WERI-Rb-1 (cell line): Measurements from ENCODE around the gene ASCC3.

Source experiments
- DNase-seq: peaks from one replicate; pipeline ENCODE4 v3.0.0-alpha.2; 2020
- H3K27ac ChIP-seq: fragments of 250-450 bp; sonication (Bioruptor Pico); 2 replicates; pipeline ENCODE4 v1.5.1; 2020; ENCODE audit warnings: mild to moderate bottlenecking, moderate library complexity
- H3K27me3 ChIP-seq: fragments of 250-450 bp; sonication (Bioruptor Pico); 2 replicates; pipeline ENCODE4 v1.5.1; 2021; ENCODE audit warnings: mild to moderate bottlenecking, low read depth, moderate library complexity; ENCODE audit not compliant: insufficient read depth, severe bottlenecking
- H3K36me3 ChIP-seq: fragments of 250-450 bp; sonication (Bioruptor Pico); 2 replicates; pipeline ENCODE4 v1.5.1; 2020; ENCODE audit warnings: mild to moderate bottlenecking, moderate library complexity
- H3K4me3 ChIP-seq: 2 replicates; pipeline ENCODE4 v1.5.1; 2011; ENCODE audit warnings: low read depth, mild to moderate bottlenecking, control low read depth, low read length
- H3K9me3 ChIP-seq: fragments of 250-450 bp; sonication (Bioruptor Pico); 2 replicates; pipeline ENCODE4 v1.5.1; 2021; ENCODE audit warnings: mild to moderate bottlenecking, moderate library complexity; ENCODE audit not compliant: severe bottlenecking
- CTCF ChIP-seq: IDR thresholded peaks from 2 replicates; pipeline ENCODE4 v1.5.1; 2011; ENCODE audit warnings: low read depth, mild to moderate bottlenecking, control low read depth, inconsistent platforms, low read length

ASCC3 gene

GRCh38 chr6:100574836-100575235 lies 306.3 kb downstream of the ASCC3 start:
- peak; percentile 39 for DNase-seq
- Histone ChIP-seq H3K36me3 (no peaks in the 10 kb centered on the region), H3K27me3 (no peaks in the 10 kb centered on the region), H3K9me3 (no peaks in the 10 kb centered on the region), H3K27ac (peak overlapping the region; percentile 44; the same call in 1 of the 2 replicates), H3K4me3 (no peak overlapping the region)
- TF ChIP-seq CTCF: no peak

GRCh38 chr6:100573166-100573565 lies 308.0 kb downstream of the ASCC3 start:
- no peak overlapping the region for H3K4me3 ChIP-seq
- TF ChIP-seq CTCF: 0 out of 2 replicates have a peak, but pooled peaks have one; percentile 6
- DNase-seq: no peak

GRCh38 chr6:100568255-100568654 lies 312.9 kb downstream of the ASCC3 start:
- Histone ChIP-seq H3K27ac (no peak overlapping the region), H3K36me3 (no peaks in the 10 kb centered on the region), H3K27me3 (no peaks in the 10 kb centered on the region), H3K9me3 (no peaks in the 10 kb centered on the region), H3K4me3 (no peak overlapping the region)
- no peak for DNase-seq
- TF ChIP-seq CTCF: no peak

More at GRCh38 chr6:100573166-100573565, 308.0 kb downstream of the ASCC3 start:
- no peak overlapping the region for H3K27ac ChIP-seq
- no peaks in the 10 kb centered on the region for H3K27me3 ChIP-seq
- no peaks in the 10 kb centered on the region for H3K36me3 ChIP-seq
- no peaks in the 10 kb centered on the region for H3K9me3 ChIP-seq

GRCh38 chr6:100566563-100566962 lies 314.6 kb downstream of the ASCC3 start:
- Histone ChIP-seq H3K9me3 (no peaks in the 10 kb centered on the region), H3K27ac (no peak overlapping the region), H3K27me3 (no peaks in the 10 kb centered on the region), H3K4me3 (no peak overlapping the region), H3K36me3 (no peaks in the 10 kb centered on the region)
- TF ChIP-seq CTCF: no peak
- no peak for DNase-seq

GRCh38 chr6:100565439-100566104 lies 315.6 kb downstream of the ASCC3 start:
- TF ChIP-seq CTCF: no peak
- no peak overlapping the region for H3K4me3 ChIP-seq
- H3K36me3 ChIP-seq: no peaks in the 10 kb centered on the region
- no peaks in the 10 kb centered on the region for H3K27me3 ChIP-seq
- no peak overlapping the region for H3K27ac ChIP-seq
- H3K9me3 ChIP-seq: no peaks in the 10 kb centered on the region
- DNase-seq: no peak

GRCh38 chr6:100559859-100560258 lies 321.3 kb downstream of the ASCC3 start:
- Histone ChIP-seq H3K9me3 (no peaks in the 10 kb centered on the region), H3K36me3 (no peaks in the 10 kb centered on the region), H3K27me3 (no peaks in the 10 kb centered on the region), H3K4me3 (no peak overlapping the region), H3K27ac (no peak overlapping the region)
- no peak for TF ChIP-seq CTCF
- DNase-seq: no peak
